Left lung (tissue), 10 donors: Measurements from ENCODE around the gene CD109. TPM values are rescaled to one million over a fixed set of nuclear protein-coding genes. Genes with fewer than 3 reads are reported as not detected.

ENCODE experiments used
- ATAC-seq: fragments of 200-7000 bp; cut with Tn5 transposase; one replicate; pipeline ENCODE4 v1.9.1; 2020; ENCODE audit warnings: moderate library complexity
- DNase-seq, 4 donors: peaks; one replicate each; pipeline ENCODE4 v3.0.0-alpha.2; 2013 to 2020
- H3K27ac ChIP-seq, 2 donors: fragments of 200-600 bp; sonication (generic) in 1 of 2; one replicate each; pipeline versions ENCODE4 v1.5.0 to v1.8.0; 2020 to 2021
- H3K27me3 ChIP-seq, 2 donors: fragments of 200-600 bp; sonication (generic) in 1 of 2; one replicate each; pipeline versions ENCODE4 v1.5.0 to v1.8.0; 2020 to 2021
- H3K36me3 ChIP-seq, 2 donors: fragments of 200-600 bp; sonication (generic) in 1 of 2; one replicate each; pipeline versions ENCODE4 v1.5.0 to v1.8.0; 2020 to 2021
- H3K4me1 ChIP-seq, 2 donors: fragments of 200-600 bp; one replicate each; pipeline ENCODE4 v1.8.0; 2021
- H3K4me3 ChIP-seq, 2 donors: fragments of 200-600 bp; sonication (generic) in 1 of 2; one replicate each; pipeline versions ENCODE4 v1.5.0 to v1.8.0; 2020 to 2021; ENCODE audit warnings: mild to moderate bottlenecking in 1 of 2
- H3K9me3 ChIP-seq, 2 donors: fragments of 200-600 bp; sonication (generic) in 1 of 2; one replicate each; pipeline versions ENCODE4 v1.5.0 to v1.8.0; 2020 to 2021
- intact Hi-C, 2 donors: fragments of 100-400 bp; cut with DNase I; formaldehyde crosslinking; loops; one replicate each; pipeline versions ENCODE4 v1.11.2 to v1.14.2; 2022
- polyA plus RNA-seq, 6 donors: library from polyadenylated mRNA; unstranded; fragments of 120-200 nt; gene quantifications; one replicate each; pipeline ENCODE4 v1.2.1, GENCODE V29; 2013; ENCODE audit not compliant: insufficient read length in 6 of 6
- total RNA-seq, 2 donors: library from RNA; stranded (reverse); fragmentation: NEBNext Ultra II Directional; extraction: Animal tissue kit (Norgen Biotek cat#: 25700); gene quantifications; one replicate each; pipeline ENCODE4 v1.2.1, GENCODE V29; 2021
- TF ChIP-seq, protein P1 (sequence below), 2 donors: fragments of 200-600 bp; sonication (generic) in 1 of 2; IDR thresholded peaks; one replicate each; pipeline versions ENCODE4 v1.5.0 to v1.8.0; 2021; ENCODE audit warnings: antibody characterized with exemption in 2 of 2
- donor health status: DM: no; HTN: yes; CAD: no.
- donor health status: DM: no; HTN: no; CAD: no.

The CD109 gene
- total and polyA plus RNA-seq, 8 donors, result 13.8 to 27.8 (median 20.6) TPM

DNA sequence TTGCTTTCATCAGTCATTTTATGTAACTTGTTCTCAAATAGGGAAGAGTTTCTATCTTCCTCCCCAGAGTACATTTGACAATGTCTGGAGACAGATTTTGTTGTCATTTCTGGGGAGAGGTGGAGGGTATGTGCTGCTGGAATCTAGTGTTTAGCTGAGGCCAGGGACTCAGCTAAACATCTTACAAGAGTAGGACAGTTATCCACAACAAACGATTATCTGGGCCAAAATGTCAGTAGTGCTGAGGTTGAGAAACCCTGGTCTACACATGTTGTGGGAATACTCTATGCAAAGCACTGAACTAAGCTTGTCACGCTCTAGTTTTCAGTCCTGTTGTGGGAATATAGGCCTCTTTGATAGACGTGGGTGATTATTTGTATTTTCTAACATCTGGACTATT is 171.4 kb downstream of the CD109 start:
- TF ChIP-seq, protein P1, sequence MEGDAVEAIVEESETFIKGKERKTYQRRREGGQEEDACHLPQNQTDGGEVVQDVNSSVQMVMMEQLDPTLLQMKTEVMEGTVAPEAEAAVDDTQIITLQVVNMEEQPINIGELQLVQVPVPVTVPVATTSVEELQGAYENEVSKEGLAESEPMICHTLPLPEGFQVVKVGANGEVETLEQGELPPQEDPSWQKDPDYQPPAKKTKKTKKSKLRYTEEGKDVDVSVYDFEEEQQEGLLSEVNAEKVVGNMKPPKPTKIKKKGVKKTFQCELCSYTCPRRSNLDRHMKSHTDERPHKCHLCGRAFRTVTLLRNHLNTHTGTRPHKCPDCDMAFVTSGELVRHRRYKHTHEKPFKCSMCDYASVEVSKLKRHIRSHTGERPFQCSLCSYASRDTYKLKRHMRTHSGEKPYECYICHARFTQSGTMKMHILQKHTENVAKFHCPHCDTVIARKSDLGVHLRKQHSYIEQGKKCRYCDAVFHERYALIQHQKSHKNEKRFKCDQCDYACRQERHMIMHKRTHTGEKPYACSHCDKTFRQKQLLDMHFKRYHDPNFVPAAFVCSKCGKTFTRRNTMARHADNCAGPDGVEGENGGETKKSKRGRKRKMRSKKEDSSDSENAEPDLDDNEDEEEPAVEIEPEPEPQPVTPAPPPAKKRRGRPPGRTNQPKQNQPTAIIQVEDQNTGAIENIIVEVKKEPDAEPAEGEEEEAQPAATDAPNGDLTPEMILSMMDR (IDR thresholded peaks at IDR 0.05), result no peak
- intact Hi-C loops, result no loop called here
- ATAC-seq, result no peak

DNA sequence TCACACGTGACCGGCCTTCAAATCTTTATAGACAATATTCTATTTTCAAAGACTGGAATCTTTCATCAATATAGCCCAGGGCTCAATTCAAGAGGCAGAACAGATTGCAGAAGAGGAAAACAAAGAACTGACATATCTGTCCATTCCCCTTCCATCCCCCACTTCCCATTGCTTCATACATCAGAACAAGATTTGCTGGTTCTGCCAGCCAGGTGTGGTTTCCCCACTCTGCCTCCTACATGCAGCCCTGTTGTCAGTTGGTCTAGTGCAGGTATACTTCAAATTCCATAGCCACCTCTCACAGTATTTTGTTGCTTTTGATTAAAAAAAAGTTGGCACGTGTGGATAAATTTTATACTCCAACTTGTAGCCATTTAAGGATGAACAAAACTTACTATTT is 174.9 kb downstream of the CD109 start:
- ATAC-seq (no peak), DNase-seq (peak in 1 of 4 donors; percentile 8)
- intact Hi-C loops, result no loop called here
- Histone ChIP-seq H3K9me3 (no peaks in the 10 kb centered on the region), H3K4me3 (no peak overlapping the region), H3K27me3 (no peaks in the 10 kb centered on the region), H3K36me3 (no peaks in the 10 kb centered on the region), H3K4me1 (no peaks in the 10 kb centered on the region), H3K27ac (no peak overlapping the region)
- TF ChIP-seq, protein P1 (IDR thresholded peaks at IDR 0.05), result no peak

More for the DNA sequence above, 171.4 kb downstream of the CD109 start:
- Histone ChIP-seq H3K27me3 (no peaks in the 10 kb centered on the region), H3K4me3 (no peak overlapping the region), H3K36me3 (no peaks in the 10 kb centered on the region), H3K4me1 (no peaks in the 10 kb centered on the region), H3K9me3 (no peaks in the 10 kb centered on the region), H3K27ac (no peak overlapping the region)
- DNase-seq, result no peak

DNA sequence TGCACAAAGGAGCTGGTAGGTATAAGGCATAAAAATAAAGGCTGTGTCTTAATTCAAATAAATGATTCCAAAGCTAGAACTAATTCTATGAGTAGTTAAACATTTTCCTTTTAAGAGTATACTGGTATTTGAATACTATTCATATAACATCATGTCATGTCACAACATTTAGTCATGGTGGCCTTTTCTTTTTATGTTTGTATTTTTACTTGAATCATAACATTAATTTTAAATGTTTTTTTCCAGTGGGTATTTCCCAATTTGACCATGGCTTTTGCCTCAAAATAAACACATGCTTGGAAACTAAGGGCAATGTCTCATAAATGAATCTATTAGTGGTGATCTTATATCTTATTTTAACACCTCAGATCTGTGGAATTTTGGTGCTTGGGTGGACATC is 177.1 kb downstream of the CD109 start:
- Histone ChIP-seq H3K9me3 (no peaks in the 10 kb centered on the region), H3K27me3 (no peaks in the 10 kb centered on the region), H3K4me1 (no peaks in the 10 kb centered on the region), H3K36me3 (no peaks in the 10 kb centered on the region), H3K4me3 (no peak overlapping the region), H3K27ac (no peak overlapping the region)
- TF ChIP-seq, protein P1 (IDR thresholded peaks at IDR 0.05), result no peak
- intact Hi-C loops, result no loop called here
- DNase-seq (no peak), ATAC-seq (no peak)

Other genes starting within 250 kb of the CD109 start
- gene CGAS, start 243.9 kb upstream of the CD109 start, total RNA-seq, result 10 to 100 TPM in 1 of 2 donors, 1 to 10 TPM in 1; 6.5 to 11.8 TPM
- gene CGAS, start 243.9 kb upstream of the CD109 start, polyA plus RNA-seq, result 1 to 10 TPM; 6.0 to 8.4 (median 6.9) TPM
- gene MTO1, start 234.5 kb upstream of the CD109 start, total RNA-seq, result 10 to 100 TPM; 18.9 to 27.3 TPM
- gene MTO1, start 234.5 kb upstream of the CD109 start, polyA plus RNA-seq, result 10 to 100 TPM; 30.0 to 40.7 (median 34.4) TPM
- gene EEF1A1, start 175.2 kb upstream of the CD109 start, total RNA-seq, result 1,000 to 10,000 TPM; 7,825 to 9,246 TPM
- over 10,000 TPM; 23,165 to 26,911 (median 24,722) TPM for gene EEF1A1, start 175.2 kb upstream of the CD109 start, polyA plus RNA-seq
- gene SLC17A5, start 42.2 kb upstream of the CD109 start, total RNA-seq, result 10 to 100 TPM; 24.8 to 27.8 TPM
- 10 to 100 TPM in 3 of 6 donors, 1 to 10 TPM in 3; 8.7 to 11.1 (median 9.9) TPM for gene SLC17A5, start 42.2 kb upstream of the CD109 start, polyA plus RNA-seq